GM12878 (cell line): Measurements from ENCODE around the gene RORC.

Experiments
- EP300 ChIP-seq, 2 experiments: fragments of 150-350 bp in 1 of 2; IDR thresholded peaks; 2 replicates each; pipeline ENCODE4 v1.6.1; 2011 to 2012; ENCODE audit warnings: low read depth in 2 of 2, low read length in 2 of 2, borderline replicate concordance in 1 of 2, improper control_type of control experiment in 1 of 2, inconsistent platforms in 1 of 2; ENCODE audit not compliant: control insufficient read depth in 1 of 2
- TF ChIP-seq, protein P1 (sequence below): fragments of 450-650 bp; IDR thresholded peaks from 2 replicates; pipeline ENCODE4 v1.6.1; 2016; ENCODE audit warnings: mild to moderate bottlenecking, moderate library complexity, borderline replicate concordance

DNA sequence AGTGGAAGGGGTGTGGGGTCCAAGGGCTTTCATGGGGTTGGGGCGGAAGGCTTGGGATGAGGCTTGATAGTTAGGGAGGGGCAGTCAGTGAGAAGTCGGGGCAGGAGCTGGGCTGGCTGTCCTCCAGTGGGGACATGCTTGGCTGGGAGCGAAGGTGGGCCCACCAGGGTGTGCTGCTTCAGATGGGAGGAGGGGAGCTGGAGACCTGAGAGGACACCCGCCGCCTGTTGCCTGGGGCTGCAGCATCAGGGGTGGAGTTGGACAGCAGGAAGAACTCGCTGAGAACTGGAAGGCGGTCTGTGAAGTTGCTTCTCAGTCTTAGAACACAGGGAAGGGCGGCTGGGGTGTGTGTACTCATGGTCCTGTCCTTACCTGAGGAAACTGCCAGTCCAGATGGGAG is 20.3 kb upstream of the RORC start:
- TF ChIP-seq EP300 (IDR thresholded peaks at IDR 0.05; ENCODE audit: borderline replicate concordance in 1 of 2, control insufficient read depth in 1 of 2, low read depth in 2 of 2, low read length in 2 of 2) = no peak
- TF ChIP-seq, protein P1, sequence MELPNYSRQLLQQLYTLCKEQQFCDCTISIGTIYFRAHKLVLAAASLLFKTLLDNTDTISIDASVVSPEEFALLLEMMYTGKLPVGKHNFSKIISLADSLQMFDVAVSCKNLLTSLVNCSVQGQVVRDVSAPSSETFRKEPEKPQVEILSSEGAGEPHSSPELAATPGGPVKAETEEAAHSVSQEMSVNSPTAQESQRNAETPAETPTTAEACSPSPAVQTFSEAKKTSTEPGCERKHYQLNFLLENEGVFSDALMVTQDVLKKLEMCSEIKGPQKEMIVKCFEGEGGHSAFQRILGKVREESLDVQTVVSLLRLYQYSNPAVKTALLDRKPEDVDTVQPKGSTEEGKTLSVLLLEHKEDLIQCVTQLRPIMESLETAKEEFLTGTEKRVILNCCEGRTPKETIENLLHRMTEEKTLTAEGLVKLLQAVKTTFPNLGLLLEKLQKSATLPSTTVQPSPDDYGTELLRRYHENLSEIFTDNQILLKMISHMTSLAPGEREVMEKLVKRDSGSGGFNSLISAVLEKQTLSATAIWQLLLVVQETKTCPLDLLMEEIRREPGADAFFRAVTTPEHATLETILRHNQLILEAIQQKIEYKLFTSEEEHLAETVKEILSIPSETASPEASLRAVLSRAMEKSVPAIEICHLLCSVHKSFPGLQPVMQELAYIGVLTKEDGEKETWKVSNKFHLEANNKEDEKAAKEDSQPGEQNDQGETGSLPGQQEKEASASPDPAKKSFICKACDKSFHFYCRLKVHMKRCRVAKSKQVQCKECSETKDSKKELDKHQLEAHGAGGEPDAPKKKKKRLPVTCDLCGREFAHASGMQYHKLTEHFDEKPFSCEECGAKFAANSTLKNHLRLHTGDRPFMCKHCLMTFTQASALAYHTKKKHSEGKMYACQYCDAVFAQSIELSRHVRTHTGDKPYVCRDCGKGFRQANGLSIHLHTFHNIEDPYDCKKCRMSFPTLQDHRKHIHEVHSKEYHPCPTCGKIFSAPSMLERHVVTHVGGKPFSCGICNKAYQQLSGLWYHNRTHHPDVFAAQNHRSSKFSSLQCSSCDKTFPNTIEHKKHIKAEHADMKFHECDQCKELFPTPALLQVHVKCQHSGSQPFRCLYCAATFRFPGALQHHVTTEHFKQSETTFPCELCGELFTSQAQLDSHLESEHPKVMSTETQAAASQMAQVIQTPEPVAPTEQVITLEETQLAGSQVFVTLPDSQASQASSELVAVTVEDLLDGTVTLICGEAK = no peak
